ENCODE data around the gene TAF1. TPM values are rescaled to one million over a fixed set of nuclear protein-coding genes. Genes with fewer than 3 reads are reported as not detected.

The TAF1 gene
- total and polyA plus RNA-seq, 2 of the 8 experiments (the other 6 are each of a cell fraction or from before 2014, with no cell fraction given) = 6.3 to 30.2 TPM

DNA sequence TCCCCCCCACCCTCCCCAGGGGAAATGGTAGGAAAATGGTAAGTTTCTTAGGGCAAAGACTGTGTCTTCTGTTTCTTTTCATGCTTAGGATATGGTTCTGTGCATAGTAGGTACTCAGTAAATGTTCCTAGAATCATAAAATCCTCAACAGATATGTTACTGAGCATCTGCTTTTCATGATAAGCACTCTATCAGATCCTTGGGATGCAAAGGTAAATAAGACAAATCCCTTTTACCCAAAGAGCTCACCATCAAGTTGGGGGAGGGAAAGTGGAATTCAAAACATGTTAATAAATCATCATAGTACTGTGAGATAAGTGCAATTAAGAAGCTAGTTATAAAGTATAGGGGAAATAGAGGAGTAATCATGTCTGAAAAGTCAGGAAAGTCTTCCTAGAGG, 98.8 kb downstream of the TAF1 start:
- Histone ChIP-seq H2AK5ac (ENCODE audit: low read depth, low read length) (no peak overlapping the region), H3K23ac (ENCODE audit: insufficient read length) (no peak overlapping the region), H4K5ac (ENCODE audit: insufficient read length, low read depth, low read length) (no peak overlapping the region), H3K27ac (ENCODE audit: low read depth, low read length) (no peak overlapping the region), H2BK20ac (ENCODE audit: low read length) (no peak overlapping the region), H3K27me3 (replicated peaks in 1 of 4; ENCODE audit: control insufficient read depth in 3 of 4, extremely low read depth in 1 of 4, insufficient read depth in 3 of 4, low read length in 3 of 4) (no peaks in the 10 kb centered on the region), H2BK5ac (ENCODE audit: low read depth, low read length) (no peak overlapping the region), H3K14ac (ENCODE audit: insufficient read length) (no peak overlapping the region), H3K79me1 (ENCODE audit: low read depth, low read length) (no peaks in the 10 kb centered on the region), H2AFZ (ENCODE audit: low read length) (no peak overlapping the region), H4K91ac (replicated peaks; ENCODE audit: insufficient read length, low read length) (no peak overlapping the region), H3K4ac (replicated peaks; ENCODE audit: insufficient read length, low read depth, low read length) (no peak overlapping the region), H3K4me3 (ENCODE audit: extremely low read depth in 1 of 4, insufficient read depth in 2 of 4, low read depth in 3 of 4, low read length in 4 of 4) (no peak overlapping the region), H2BK15ac (ENCODE audit: low read length) (no peak overlapping the region), H2BK12ac (ENCODE audit: low read depth, low read length) (no peak overlapping the region), H3K23me2 (ENCODE audit: low read depth, low read length) (no peaks in the 10 kb centered on the region), H3K79me2 (ENCODE audit: control insufficient read depth in 1 of 2, insufficient read depth in 2 of 2, low read length in 2 of 2) (no peaks in the 10 kb centered on the region), H3K36me3 (ENCODE audit: control insufficient read depth in 2 of 4, insufficient read depth in 4 of 4, low read length in 3 of 4) (peaks cover 9 to 39% (median 24%) of the 10 kb centered on the region in 4 experiments; a peak in 7 of 8 replicates), H3K4me1 (replicated peaks in 1 of 4; ENCODE audit: control insufficient read depth in 3 of 4, insufficient read depth in 4 of 4, low read length in 3 of 4) (no peaks in the 10 kb centered on the region), H4K8ac (ENCODE audit: extremely low read depth, insufficient read depth, low read length) (no peak overlapping the region), H3K9me3 (ENCODE audit: insufficient read depth in 2 of 2, low read depth in 1 of 2, low read length in 1 of 2) (no peaks in the 10 kb centered on the region), H4K20me1 (replicated peaks in 1 of 2; ENCODE audit: control insufficient read depth in 1 of 2, insufficient read depth in 2 of 2, low read length in 2 of 2) (no peaks in the 10 kb centered on the region), H3K56ac (replicated peaks; ENCODE audit: insufficient read length, low read depth, low read length) (no peak overlapping the region), H3K4me2 (ENCODE audit: insufficient read depth in 1 of 2, low read depth in 2 of 2, low read length in 2 of 2) (no peak overlapping the region), H2BK120ac (replicated peaks; ENCODE audit: low read depth, low read length) (no peak overlapping the region), H3K18ac (ENCODE audit: extremely low read depth, low read length) (no peak overlapping the region), H3K9ac (replicated peaks in 1 of 4; ENCODE audit: extremely low read depth in 1 of 4, low read depth in 3 of 4, low read length in 3 of 4) (no peak overlapping the region)
- CTCF ChIA-PET (ENCODE audit: partially characterized antibody) = interaction anchor here (1.3 kb wide), 1 partner anchor 29 kb away, joined by 3 read pairs; no protein-coding TSS in a partner anchor
- POLR2A ChIA-PET (ENCODE audit: partially characterized antibody) = no interaction called here
- FAIRE-seq = no peak
- no peak for DNase-seq (ENCODE audit: low read depth in 1 of 2, low spot score in 2 of 2)
- TF ChIP-seq CREB1 (IDR thresholded peaks at IDR 0.05) (no peak), EGR1 (IDR thresholded peaks at IDR 0.05; ENCODE audit: borderline replicate concordance, low read depth, low read length) (no peak), CBX8 (IDR thresholded peaks at IDR 0.05; ENCODE audit: borderline replicate concordance, low read depth, low read length) (no peak), TEAD4 (IDR thresholded peaks at IDR 0.05; ENCODE audit: low read depth, low read length) (no peak), RNF2 (IDR thresholded peaks at IDR 0.05; ENCODE audit: borderline replicate concordance, low read depth, low read length, missing control alignments, poor library complexity, severe bottlenecking) (no peak), CHD2 (IDR thresholded peaks at IDR 0.05; ENCODE audit: low read length) (no peak), KDM4A (IDR thresholded peaks at IDR 0.05; ENCODE audit: low read depth, low read length, severe bottlenecking) (no peak), HDAC2 (IDR thresholded peaks at IDR 0.05; ENCODE audit: borderline replicate concordance in 1 of 2, low read depth in 2 of 2, low read length in 2 of 2) (no peak), KDM5A (IDR thresholded peaks at IDR 0.05; ENCODE audit: low read length) (no peak), TAF7 (optimal IDR thresholded peaks at IDR 0.05; ENCODE audit: borderline replicate concordance, low read depth, low read length) (no peak), EP300 (IDR thresholded peaks at IDR 0.05; ENCODE audit: borderline replicate concordance in 1 of 2, low read depth in 2 of 2, low read length in 2 of 2) (no peak), NANOG (IDR thresholded peaks at IDR 0.05; ENCODE audit: insufficient read depth, low read depth, low read length, poor library complexity, severe bottlenecking) (no peak), CHD1 (IDR thresholded peaks at IDR 0.05; ENCODE audit: low read depth, low read length) (no peak), FOSL1 (IDR thresholded peaks at IDR 0.05; ENCODE audit: insufficient read depth, low read depth, low read length) (no peak), TBP (IDR thresholded peaks at IDR 0.05; ENCODE audit: low read depth, low read length) (no peak)

Data from H1 (cell line).